Muscle of arm (tissue), 12 donors: Measurements from ENCODE around the gene ANO7. TPM values are rescaled to one million over a fixed set of nuclear protein-coding genes. Genes with fewer than 3 reads are reported as not detected.
A peak's percentile ranks its signal among the peaks of the same experiment; 100 is the strongest.

Source experiments
- DNase-seq: peaks from one replicate; pipeline ENCODE4 v3.0.0-alpha.2; 2013
- polyA plus RNA-seq, 12 donors: library from polyadenylated mRNA; unstranded; fragments of 120-200 nt; gene quantifications; one replicate each; pipeline ENCODE4 v1.2.1, GENCODE V29; 2013; ENCODE audit not compliant: insufficient read length in 12 of 12

ANO7 gene
- polyA plus RNA-seq, 12 donors, result 0.43 to 10.2 (median 1.1) TPM; not detected in 1

DNA sequence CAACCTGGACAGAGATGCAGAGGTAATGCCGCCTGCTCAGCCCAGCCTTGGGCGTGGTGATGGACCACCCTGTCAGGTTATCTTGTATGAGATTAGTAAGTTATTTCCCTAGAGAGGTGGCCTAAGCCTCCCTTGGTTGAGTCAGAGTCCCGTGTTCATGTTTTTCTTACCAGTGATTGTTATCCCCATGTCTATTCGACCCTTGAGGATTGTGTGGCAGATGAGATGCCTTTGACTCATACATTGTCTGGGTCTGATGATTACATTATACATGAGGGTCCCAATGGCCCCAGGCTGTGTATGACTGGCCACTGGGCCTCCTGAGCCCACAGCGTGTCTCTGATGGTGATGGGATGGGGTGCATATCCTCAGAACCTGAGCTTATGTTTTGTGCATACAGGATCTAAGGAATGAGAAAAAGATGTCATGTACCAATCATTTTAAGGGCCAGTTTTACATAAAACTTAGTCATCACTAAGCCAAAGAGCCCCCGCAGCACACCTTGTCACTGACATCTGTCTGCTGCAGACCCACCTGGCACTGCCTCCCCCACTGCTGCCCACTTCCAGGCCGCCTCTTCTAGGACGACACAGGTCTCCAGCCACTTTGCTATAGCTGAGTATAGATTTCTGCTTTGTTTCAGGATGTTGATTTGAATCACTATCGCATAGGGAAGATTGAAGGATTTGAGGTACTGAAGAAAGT is 30.5 kb upstream of the ANO7 start:
- no peak for DNase-seq

GRCh38 chr2:241158546-241158900 is 30.0 kb upstream of the ANO7 start:
- DNase-seq, result no peak

GRCh38 chr2:241159116-241159515 is 29.4 kb upstream of the ANO7 start:
- no peak for DNase-seq

DNA sequence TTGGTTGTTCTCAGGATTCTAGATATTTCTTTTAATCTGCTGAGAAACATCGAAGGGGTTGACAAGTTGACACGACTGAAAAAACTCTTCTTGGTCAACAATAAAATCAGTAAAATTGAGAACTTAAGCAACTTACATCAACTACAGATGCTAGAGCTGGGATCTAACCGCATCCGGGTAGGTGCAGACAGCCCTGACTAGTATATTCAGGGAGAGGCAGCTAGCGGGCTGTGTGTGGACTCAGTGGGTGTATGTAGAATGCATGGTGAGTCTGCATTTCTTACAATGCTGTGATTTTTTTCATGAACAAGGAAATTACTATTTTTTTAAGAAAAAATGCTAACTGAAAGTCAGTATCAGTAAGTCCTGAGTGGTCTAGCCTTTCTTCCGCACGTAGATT is 28.2 kb upstream of the ANO7 start:
- DNase-seq, result no peak

DNA sequence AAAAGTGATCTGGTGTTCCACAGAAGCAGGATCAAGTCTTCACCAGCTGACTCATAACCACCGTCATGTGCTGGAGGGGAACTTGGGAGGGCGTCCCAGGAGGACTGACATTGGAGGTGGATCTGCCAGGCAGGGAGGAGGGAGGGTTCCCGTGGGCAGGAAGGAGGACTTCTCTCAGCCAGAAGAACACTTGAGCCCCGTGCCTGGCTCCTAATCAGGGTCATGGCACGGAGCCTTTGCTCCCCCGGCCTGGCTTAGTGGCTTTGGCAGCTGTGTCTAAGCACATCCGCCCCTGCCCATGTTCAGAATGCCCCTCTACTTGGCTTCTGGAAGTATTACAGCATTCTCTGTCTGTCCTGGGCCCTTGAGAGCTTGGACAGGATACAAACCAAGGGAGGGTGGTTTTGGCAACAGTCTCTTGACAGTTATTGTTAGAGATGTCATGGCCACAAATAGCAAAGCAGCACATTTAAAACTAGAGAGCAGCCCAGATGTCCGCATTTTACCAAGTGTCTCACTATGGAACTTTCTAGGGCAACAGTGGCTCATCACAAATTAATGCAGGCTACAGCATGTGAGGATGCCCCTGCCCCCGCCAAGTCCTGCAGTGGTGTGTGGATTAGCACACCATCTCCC is 26.7 kb upstream of the ANO7 start:
- peak; percentile 51 for DNase-seq

- DNase-seq, result no peak
These were observed 24.8 kb upstream of the ANO7 start for GRCh38 chr2:241163601-241164118.

- DNase-seq, result no peak
These were observed 20.1 kb upstream of the ANO7 start for GRCh38 chr2:241168366-241168765.

DNA sequence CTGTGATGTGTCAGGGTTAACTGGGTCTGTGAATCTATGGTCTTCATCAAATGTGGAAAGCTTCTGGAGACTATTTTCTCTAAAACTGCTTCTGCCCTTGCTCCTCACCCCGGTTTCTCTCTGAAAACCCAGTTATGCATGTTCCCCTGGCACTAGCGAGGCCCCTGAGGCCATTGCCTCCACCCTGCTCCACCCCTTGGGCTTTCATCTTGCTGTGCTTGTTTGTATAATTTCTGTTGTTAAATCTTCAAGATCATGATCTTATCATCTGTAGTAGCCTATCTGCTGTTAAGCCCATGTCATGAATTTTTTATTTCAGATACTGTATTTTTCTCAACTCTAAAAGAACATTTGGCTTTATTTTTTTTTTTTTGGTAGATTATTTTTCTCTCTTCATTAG is 14.9 kb upstream of the ANO7 start:
- DNase-seq, result no peak

DNA sequence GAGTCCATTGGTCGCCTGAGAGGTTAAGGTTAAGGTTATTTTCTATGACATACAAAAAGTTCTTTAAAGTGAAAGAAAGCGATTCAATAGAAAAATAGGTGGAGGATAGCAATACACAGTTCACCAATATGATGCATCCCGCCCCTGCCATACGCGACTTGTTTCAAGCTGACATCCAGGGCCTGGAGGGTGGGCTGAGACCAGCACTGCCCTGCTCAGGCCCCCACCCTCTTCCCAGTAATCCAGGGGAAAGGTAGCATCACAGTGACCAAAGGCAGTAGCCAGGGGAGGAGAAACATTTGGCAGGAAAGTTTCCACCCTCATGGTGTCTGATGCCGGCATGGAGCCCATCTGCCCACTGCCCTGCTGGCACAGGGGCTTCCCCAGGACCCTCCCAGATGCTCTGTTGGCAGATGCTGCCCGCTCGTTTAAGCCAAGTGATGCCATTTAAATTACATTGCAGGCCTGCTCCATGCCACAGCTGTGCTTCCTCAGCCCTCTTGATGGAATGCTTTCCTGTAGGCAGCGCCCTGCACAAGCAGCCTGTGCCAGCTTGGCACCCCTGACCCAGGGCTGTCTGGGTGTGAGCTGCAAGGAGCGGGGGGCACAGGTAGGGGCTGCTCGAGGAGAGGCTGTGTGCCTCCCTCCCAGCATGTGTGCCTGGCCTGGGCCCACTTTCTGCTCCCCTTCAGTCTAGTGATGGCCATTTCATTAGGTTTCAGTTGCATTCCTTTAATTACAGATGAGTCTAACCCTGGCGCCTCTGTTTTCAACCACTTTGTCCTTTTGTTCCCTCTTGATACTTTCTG is 10.7 kb upstream of the ANO7 start:
- peak; percentile 17 for DNase-seq

- DNase-seq, result no peak
These were observed 9.5 kb upstream of the ANO7 start for GRCh38 chr2:241178961-241179360.

DNA sequence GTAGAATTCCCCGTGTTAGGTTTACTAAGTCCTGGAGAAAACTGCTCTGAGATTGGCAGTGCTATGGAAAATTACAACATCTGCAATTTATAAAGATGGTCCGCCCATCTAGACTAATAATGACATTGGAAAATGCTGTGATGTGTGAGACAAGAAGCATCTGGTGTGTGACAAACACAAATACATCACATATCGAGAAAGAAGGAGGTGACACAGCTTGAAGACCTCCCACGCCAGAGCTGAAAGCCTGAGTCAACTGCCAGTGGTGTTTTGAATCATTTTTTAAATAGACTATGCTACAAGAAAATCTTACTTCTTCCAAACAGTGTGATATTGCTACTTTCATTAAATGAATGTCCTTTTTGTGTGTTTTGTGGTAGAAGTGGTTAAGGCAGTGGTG is 8.6 kb upstream of the ANO7 start:
- no peak for DNase-seq

DNA sequence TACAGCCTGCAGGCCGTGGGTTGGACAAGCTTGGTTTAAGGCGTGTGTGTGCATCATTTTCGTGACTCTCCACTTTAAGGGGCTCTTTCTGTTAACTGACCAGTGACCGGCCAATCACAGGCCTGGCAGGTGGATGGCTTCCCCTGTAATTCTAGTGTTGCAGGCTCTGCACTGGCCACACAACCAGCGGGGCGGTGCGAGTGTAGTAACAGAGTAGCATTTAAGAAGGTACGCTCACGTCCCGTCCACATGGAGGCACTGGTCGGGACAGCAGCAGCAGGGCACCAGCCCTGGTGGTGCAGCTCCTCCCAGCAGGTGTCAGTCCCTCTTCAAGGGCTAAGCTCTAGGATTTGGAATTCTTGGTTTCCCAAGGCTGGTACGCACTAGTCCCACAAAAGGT is 8.0 kb upstream of the ANO7 start:
- DNase-seq, result no peak

- DNase-seq, result no peak
These were observed 6.4 kb upstream of the ANO7 start for GRCh38 chr2:241182126-241182525.

DNA sequence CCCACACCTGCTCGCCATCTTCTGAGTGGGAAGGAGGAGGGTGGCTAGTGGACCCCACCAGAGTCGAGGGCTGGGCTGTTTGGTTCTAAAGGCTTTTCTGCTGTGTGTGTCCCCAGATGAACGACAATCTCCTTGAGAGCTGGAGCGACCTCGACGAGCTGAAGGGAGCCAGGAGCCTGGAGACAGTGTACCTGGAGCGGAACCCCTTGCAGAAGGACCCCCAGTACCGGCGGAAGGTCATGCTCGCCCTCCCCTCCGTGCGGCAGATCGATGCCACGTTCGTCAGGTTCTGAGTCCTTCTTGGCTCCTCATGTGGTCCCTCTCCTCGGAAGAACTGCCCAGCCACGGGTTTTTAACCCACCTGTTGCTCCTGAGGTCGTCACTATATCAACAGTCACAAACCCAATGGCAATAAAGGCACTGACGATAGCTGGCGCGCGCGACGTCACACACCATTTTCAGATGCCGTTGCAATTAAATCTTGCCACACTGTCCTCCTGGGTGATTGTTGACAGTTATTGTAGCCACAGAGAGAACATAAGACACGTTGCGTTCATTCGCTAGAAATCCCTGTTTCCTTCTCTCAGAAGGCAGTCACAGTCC is 5.8 kb upstream of the ANO7 start:
- no peak for DNase-seq

GRCh38 chr2:241183221-241183620 is 5.3 kb upstream of the ANO7 start:
- DNase-seq, result no peak

GRCh38 chr2:241184901-241185300 is 3.6 kb upstream of the ANO7 start:
- no peak for DNase-seq

- DNase-seq, result no peak
These were observed 2.5 kb upstream of the ANO7 start for GRCh38 chr2:241185961-241186360.

DNA sequence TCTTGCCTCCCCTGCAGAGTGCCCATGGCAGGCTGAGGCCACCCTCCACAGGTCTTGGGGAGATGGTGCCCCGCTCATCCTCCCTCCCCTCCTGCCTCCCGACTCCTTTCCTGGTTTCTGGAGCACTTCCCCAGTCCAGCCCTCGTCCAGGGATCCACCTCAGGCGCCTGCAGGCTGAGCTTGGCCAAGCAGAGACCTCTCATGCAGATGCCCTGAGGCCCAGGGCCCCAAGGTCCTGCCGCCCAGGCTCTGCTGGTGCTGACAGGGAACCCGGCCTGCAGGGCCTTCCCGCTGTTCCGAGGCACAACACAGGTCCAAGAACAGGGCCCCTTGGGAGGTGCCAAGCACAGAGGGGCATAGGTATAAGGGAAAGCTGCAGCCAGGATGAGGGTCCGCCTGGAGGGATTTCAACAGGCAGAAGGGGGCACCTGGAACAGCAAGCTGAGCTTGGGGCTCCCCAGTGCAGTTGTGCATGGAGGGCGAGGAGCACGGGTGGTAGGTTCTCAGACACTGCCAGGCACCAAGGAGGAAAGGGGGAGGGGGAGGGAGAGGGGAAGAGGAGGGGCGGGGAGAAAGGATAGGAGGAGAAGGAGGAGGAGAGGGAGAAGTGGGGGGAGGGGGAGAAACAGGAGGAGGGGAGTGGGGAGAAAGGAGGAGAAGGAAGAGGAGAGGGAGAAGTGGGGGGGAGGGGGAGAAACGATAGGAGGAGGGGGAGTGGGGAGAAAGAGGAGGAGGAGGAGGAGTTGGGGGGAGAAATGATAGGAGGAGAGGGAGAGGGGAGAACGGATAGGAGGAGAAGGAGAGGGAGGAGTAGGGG is 1.2 kb upstream of the ANO7 start:
- no peak for DNase-seq

DNA sequence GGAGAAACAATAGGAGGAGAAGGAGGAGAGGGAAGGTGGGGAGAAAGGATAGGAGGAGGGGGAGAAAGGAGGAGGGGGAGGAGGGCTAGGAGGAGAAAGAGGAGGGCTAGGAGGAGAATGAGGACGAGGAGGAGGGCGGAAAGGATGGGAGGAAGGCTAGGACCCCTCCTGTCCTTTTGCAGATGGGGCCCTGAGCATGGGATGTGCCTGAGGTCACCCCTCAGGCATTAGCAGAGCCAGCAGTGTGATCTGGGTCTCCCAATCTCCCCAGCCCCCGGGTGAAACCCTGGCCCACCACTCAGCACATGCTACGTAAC is 601 bp upstream of the ANO7 start:
- no peak for DNase-seq

DNA sequence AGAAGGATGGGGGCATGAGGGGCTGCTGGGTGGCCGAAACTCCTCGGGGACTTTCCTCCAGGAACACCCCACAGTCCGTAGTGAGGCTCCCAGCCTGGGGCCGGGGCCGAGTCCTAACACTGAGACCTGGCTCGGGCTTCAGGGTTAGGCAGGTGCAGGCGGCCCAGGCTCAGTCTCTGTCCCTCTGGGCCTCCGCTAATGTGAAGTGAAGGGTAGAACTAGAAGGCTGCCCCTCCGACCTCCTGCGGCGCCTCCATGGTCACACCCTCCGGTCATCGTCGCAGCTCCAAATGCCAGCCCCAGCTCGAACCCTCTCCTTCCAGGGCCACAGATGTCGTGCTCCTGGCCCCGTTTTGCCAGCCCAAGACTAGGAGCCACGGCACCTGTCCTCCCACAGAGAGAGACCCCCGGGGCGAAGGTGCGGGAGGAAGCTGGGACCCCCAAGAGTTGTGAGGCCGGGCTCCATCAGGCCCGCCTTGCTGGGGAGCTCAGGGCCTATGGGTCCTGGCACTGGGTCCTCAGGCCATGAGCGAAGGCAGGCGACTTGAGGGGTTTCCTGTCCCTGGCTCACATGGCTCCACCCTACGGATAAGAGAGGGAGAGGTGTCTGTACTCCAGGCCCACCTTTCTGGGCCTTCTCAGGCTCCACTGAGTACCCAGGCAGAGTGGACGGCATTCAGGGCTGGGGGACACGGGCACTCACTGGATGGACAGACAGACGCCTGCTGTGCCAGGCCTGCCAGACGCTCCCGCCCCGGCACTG is 797 bp downstream of the ANO7 start:
- no peak for DNase-seq

GRCh38 chr2:241189856-241190201 is 1.4 kb downstream of the ANO7 start:
- DNase-seq, result no peak
